ENCODE measurements around the gene GBF1. TPM values are rescaled to one million over a fixed set of nuclear protein-coding genes. Genes with fewer than 3 reads are reported as not detected.
A peak's percentile ranks its signal among the peaks of the same experiment; 100 is the strongest.

GBF1 gene
- total and polyA plus RNA-seq, 2 of the 13 experiments (the other 11 are each of a cell fraction or from before 2014, with no cell fraction given) = 17.1 to 21.9 TPM

DNA sequence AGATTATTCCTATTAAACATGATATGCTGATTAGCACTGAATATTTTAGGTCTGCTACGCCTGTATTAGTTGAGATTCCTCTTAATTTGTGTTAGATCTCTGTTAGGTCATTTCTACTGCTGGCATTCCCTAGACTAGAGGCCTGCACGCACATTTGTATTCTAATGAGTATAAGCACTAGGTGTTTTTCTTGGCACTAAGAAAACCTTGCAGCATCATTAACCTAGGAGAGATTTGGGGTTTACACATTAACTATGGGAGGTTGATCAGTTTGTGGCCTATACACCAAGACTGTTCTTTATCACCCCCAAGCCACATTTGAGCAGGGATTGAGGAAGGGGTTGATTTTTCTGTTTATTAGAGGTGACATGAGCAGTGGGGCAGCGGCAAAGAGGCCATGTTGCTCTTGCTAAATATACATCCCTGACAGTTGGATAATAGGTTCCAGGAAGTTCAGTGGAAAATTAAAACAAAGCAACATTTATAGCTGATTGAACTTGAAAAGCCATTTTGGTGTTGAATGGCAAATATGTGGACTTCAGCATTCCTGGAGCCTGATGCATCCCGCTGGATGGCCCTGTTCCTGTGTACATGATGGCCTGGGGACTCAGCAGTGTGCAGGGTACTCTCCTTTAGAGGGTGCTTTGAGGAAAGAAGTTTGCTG lies 65.2 kb downstream of the GBF1 start (continued):
- TF ChIP-seq SOX6 (IDR thresholded peaks at IDR 0.05) (no peak), SOX6 (CRISPR knock-in tag; IDR thresholded peaks at IDR 0.05) (peak; percentile 33; the same call in 1 of the 2 replicates), MAFG (CRISPR knock-in tag; IDR thresholded peaks at IDR 0.05) (no peak), BCL6 (CRISPR knock-in tag; IDR thresholded peaks at IDR 0.05) (0 out of 2 replicates have a peak, but pooled peaks have one; percentile 11), ASH2L (IDR thresholded peaks at IDR 0.05; ENCODE audit: insufficient read length, low read depth, low read length) (peak; percentile 14), FOSL2 (CRISPR knock-in tag; IDR thresholded peaks at IDR 0.05) (peak; percentile 79), ZNF552 (CRISPR knock-in tag; IDR thresholded peaks at IDR 0.05; ENCODE audit: borderline replicate concordance) (no peak), ZBTB1 (CRISPR knock-in tag; IDR thresholded peaks at IDR 0.05; ENCODE audit: borderline replicate concordance) (no peak)
- TF ChIP-seq, protein P1, sequence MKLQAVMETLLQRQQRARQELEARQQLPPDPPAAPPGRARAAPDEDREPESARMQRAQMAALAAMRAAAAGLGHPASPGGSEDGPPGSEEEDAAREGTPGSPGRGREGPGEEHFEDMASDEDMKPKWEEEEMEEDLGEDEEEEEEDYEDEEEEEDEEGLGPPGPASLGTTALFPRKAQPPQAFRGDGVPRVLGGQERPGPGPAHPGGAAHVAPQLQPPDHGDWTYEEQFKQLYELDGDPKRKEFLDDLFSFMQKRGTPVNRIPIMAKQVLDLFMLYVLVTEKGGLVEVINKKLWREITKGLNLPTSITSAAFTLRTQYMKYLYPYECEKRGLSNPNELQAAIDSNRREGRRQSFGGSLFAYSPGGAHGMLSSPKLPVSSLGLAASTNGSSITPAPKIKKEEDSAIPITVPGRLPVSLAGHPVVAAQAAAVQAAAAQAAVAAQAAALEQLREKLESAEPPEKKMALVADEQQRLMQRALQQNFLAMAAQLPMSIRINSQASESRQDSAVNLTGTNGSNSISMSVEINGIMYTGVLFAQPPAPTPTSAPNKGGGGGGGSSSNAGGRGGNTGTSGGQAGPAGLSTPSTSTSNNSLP (IDR thresholded peaks at IDR 0.05; ENCODE audit: low read depth, low read length) = peak; percentile 41; the same call in 1 of the 2 replicates
- TF ChIP-seq, protein P2, sequence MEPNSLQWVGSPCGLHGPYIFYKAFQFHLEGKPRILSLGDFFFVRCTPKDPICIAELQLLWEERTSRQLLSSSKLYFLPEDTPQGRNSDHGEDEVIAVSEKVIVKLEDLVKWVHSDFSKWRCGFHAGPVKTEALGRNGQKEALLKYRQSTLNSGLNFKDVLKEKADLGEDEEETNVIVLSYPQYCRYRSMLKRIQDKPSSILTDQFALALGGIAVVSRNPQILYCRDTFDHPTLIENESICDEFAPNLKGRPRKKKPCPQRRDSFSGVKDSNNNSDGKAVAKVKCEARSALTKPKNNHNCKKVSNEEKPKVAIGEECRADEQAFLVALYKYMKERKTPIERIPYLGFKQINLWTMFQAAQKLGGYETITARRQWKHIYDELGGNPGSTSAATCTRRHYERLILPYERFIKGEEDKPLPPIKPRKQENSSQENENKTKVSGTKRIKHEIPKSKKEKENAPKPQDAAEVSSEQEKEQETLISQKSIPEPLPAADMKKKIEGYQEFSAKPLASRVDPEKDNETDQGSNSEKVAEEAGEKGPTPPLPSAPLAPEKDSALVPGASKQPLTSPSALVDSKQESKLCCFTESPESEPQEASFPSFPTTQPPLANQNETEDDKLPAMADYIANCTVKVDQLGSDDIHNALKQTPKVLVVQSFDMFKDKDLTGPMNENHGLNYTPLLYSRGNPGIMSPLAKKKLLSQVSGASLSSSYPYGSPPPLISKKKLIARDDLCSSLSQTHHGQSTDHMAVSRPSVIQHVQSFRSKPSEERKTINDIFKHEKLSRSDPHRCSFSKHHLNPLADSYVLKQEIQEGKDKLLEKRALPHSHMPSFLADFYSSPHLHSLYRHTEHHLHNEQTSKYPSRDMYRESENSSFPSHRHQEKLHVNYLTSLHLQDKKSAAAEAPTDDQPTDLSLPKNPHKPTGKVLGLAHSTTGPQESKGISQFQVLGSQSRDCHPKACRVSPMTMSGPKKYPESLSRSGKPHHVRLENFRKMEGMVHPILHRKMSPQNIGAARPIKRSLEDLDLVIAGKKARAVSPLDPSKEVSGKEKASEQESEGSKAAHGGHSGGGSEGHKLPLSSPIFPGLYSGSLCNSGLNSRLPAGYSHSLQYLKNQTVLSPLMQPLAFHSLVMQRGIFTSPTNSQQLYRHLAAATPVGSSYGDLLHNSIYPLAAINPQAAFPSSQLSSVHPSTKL (CRISPR knock-in tag; IDR thresholded peaks at IDR 0.05) = peak; percentile 44; the same call in 1 of the 2 replicates
